DMS114 treated with DMSO at 0.1 percent for 48 hours (cell line): ENCODE measurements around the gene RGR.
A peak's percentile ranks its signal among the peaks of the same experiment; 100 is the strongest.

Source experiments
- DNase-seq: peaks from one replicate; lab custom pipeline; 2025; ENCODE audit not compliant: unreplicated experiment; lab: John Stamatoyannopoulos, UW

Gene RGR

GRCh38 chr10:84256510-84257342, 11.9 kb downstream of the RGR start:
- DNase-seq: no peak

GRCh38 chr10:84257343-84258020, 12.6 kb downstream of the RGR start:
- DNase-seq: no peak

DNA sequence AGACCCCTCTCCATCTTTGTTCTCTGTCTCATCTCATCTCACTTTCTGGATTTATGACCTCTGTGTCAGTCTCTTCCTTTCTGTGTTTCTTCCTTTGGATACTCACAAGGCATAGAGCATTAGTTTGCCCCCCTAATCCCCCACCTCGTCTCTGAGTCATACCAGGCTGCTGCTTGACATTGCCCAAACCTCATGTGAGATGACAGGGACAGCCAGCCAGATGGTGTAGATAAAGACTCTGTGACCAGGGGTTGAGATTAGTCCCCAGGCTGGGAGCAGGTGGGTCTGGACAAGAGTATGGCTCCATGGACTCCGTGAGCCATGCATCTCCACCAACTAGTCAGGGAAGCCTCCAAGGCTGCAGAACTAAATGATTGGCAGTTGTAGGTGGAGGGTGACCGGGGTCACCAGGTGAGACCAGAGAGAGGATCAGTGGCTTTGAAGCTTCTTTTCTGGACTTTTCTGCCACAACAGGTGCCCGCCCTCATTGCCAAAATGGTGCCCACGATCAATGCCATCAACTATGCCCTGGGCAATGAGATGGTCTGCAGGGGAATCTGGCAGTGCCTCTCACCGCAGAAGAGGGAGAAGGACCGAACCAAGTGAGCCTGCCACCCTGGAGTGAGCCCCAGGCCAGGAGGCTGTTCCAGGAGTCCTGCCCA, 13.3 kb downstream of the RGR start:
- no peak for DNase-seq

GRCh38 chr10:84261236-84261915, 16.5 kb downstream of the RGR start:
- no peak for DNase-seq

DNA sequence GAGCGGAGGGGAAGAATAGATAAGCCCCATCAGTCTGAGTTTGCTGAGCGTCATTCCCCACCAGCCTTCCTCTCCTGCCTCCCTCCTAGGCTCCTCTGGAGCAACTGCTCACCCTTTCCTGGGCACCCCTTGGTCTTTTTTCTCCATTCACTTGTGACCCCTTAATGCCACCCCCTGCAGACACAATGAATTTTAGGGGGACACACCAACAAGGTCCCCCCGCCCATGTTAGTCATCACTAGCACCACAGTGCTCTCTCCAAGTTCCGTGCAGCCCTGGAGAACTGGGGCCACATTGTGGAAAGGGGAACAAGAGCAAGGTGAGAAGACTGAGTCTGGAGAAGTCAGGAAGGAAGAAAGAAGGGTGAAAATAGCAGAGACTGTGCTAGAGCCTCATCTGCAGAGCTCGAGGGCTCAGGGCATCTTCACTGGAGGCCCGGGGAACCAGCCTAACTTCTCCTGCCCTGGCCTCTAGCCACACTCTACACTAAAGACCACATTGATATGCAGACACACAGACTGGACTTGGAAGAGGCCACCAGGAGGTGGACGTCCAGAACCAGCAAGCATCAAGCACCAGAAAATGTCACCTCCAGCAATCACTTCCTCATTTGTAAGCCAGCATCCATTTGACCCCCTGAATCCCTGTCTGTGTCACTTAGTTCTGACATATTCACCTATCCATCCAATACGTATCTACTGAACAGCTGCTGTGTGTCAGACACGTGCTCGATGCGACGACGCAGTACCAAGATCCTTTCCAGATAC, 17.5 kb downstream of the RGR start:
- DNase-seq: no peak

DNA sequence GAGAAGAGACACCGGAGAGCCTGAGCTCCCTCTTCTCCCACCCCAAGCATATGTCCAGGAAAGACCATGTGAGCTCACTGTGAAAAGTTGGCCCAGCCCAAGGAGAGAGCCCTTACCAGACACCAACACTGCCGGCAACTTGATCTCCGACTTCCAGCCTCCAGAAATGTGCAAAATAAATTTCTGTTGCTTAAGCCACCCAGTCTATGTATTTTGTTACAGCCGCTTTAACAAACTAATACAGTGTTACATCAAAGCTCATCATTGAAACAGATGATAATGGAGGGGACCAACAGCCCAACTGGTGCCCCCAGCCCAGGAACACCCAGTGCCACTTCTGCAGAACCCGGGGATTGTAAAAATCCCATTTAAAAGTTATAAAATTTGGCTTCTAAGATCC, 18.9 kb downstream of the RGR start:
- no peak for DNase-seq

- peak; percentile 53 for DNase-seq
These were observed 19.8 kb downstream of the RGR start for GRCh38 chr10:84264611-84265141.

GRCh38 chr10:84265418-84265817, 20.6 kb downstream of the RGR start:
- DNase-seq: no peak

GRCh38 chr10:84267503-84268126, 22.8 kb downstream of the RGR start:
- no peak for DNase-seq

- no peak for DNase-seq
These were observed 24.3 kb downstream of the RGR start for GRCh38 chr10:84269162-84269561.

DNA sequence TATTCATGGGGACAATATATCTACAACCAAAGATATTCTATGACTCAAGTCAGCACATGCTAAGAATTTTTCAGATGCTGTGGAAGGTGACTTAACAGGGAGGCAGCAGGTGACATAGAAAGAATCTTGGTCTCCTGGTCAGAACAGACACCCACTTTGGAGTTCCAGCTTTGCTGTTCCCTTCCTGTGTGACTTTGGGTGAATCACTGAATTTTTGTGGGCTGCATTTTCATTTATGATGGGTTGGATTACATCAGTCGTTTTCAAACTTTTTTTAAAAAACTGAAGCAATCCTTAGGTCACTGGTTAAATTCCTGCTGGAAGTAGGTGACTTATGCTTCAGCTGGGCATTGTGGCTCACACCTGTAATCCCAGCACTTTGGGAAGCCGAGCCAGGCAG, 24.9 kb downstream of the RGR start:
- DNase-seq: no peak

DNA sequence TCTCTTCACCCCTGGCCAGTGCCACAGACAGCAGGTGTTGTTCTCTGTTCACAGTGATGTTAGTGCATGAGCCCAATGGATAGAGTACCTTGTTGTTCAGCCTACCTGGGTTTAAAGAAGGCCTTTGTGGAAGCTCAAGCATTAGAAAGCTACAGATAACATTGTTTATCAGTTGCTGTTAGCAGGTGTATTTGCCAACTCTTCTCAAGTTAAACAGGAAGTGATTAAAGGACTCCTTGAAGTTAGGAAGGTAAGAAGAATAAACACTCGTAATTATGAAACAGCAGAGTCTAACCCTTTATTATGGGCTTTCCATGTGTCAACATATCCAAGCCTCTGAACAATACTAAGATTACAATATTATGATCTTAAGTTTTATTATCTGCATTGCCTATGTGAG, 25.9 kb downstream of the RGR start:
- no peak for DNase-seq

DNA sequence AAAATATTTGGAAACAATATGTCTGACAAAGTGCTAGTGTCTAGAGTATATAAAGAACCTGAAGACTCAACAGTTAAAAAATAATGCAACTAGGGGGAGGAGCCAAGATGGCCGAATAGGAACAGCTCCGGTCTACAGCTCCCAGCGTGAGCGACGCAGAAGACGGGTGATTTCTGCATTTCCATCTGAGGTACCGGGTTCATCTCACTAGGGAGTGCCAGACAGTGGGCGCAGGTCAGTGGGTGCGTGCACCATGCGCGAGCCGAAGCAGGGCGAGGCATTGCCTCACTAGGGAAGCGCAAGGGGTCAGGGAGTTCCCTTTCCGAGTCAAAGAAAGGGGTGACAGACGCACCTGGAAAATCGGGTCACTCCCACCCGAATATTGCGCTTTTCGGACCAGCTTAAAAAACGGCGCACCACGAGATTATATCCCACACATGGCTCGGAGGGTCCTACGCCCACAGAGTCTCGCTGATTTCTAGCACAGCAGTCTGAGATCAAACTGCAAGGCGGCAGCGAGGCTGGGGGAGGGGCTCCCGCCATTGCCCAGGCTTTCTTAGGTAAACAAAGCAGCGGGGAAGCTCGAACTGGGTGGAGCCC, 35.1 kb downstream of the RGR start:
- DNase-seq: peak; percentile 72

DNA sequence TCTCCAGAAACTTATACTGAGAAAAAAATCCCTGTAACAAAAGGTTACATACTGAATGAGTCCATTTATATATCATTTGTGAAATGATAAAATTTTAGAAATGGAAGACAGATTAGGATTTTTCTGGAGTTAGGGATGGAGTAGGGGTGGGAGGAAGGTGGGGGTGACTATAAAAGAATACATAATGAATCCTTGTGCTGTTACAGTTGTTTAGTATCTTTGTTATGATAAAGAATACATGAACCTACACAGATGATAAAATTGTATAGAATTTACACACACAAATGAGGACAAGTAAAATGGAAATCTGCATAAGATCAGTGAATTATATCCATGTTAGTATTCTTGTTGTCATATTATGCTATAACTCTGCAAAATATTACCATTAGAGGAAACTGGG, 41.8 kb downstream of the RGR start:
- no peak for DNase-seq

GRCh38 chr10:84288151-84288550, 43.3 kb downstream of the RGR start:
- DNase-seq: no peak

DNA sequence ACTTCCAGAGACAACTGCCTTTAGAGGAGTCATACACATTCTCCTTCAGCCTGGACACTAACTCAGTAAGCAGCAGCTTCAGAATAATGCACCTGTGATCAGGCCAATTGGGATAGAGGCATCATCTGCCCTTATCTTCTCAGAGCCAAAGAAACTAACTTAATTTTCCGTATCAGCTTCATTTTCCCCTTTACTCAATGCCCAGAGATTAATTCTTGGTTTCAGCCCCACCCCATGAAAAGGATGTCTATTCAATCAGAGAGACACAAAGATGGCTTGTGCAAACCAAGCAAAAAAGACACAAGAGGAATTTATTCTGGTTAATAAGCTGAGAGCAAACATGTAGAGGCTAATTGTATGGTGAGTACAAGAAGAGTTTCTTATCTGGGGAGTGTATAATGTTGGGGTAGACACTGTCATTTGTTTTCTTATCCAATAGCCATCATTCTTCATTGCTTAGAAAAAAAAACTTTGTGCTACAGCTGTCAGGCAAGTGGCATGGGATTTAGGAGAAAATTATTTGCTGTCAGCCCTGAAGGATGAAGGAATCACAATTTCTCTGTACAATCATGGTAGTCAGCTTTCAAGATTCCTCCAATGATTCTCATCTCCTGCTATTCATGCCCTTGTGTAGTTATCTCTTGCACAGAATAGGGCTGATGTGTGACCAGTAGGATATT, 44.8 kb downstream of the RGR start:
- no peak for DNase-seq

- no peak for DNase-seq
These were observed 45.4 kb downstream of the RGR start for GRCh38 chr10:84290235-84290634.

- no peak for DNase-seq
These were observed 46.5 kb downstream of the RGR start for GRCh38 chr10:84291384-84291783.

- no peak for DNase-seq
These were observed 47.6 kb downstream of the RGR start for GRCh38 chr10:84292502-84292901.
